SK-N-SH (cell line): ENCODE results near the gene LRRC40. TPM values are rescaled to one million over a fixed set of nuclear protein-coding genes. Genes with fewer than 3 reads are reported as not detected.
A peak's percentile ranks its signal among the peaks of the same experiment; 100 is the strongest.

ENCODE experiments used
- CTCF ChIA-PET: fragments of 300-600, 350-600 bp; formaldehyde crosslinking; extraction: SDS; loops from one replicate; lab custom pipeline; 2021; lab: Yijun Ruan, JAX
- POLR2A ChIA-PET: fragments of 350-600 bp; sonication (Branson Sonifier 250); formaldehyde crosslinking; extraction: SDS; loops from one replicate; lab custom pipeline; 2020; ENCODE audit warnings: antibody characterized with exemption, inconsistent platforms; lab: Yijun Ruan, JAX
- DNase-seq: peaks from one replicate; pipeline ENCODE4 v3.0.0; 2012
- H2AFZ ChIP-seq: fragments of 200-600 bp; sonication (generic); 2 replicates; pipeline ENCODE4 v1.8.1; 2016; ENCODE audit warnings: antibody characterized with exemption, mild to moderate bottlenecking, low read depth
- H3F3A ChIP-seq: fragments of 200-600 bp; sonication (generic); replicated peaks from 2 replicates; pipeline ENCODE3; 2016; ENCODE audit warnings: antibody characterized with exemption, mild to moderate bottlenecking; ENCODE audit not compliant: insufficient read depth
- H3K27ac ChIP-seq, 2 experiments: fragments of 200-500 bp in 1 of 2; fragments of 200-600 bp in 1 of 2; sonication (Bioruptor generic) in 1 of 2; sonication (generic), shearing (Covaris generic) in 1 of 2; 2 replicates each; pipeline versions ENCODE4 v1.5.1 to v1.6.1; 2014 to 2016; ENCODE audit warnings: low read depth in 2 of 2, inconsistent platforms in 1 of 2, low read length in 1 of 2, mild to moderate bottlenecking in 1 of 2, mixed read lengths in 1 of 2
- H3K27me3 ChIP-seq: fragments of 200-600 bp; sonication (generic), shearing (Covaris generic); 2 replicates; pipeline ENCODE4 v1.6.1; 2016; ENCODE audit warnings: mixed run types; ENCODE audit not compliant: insufficient read depth
- H3K36me3 ChIP-seq, 2 experiments: fragments of 200-500 bp in 1 of 2; fragments of 200-600 bp in 1 of 2; sonication (Bioruptor generic) in 1 of 2; sonication (generic) in 1 of 2; replicated peaks in 1 of 2; 2 replicates each; pipeline versions ENCODE3 to v1.5.1; 2014 to 2016; ENCODE audit warnings: low read length in 1 of 2, mild to moderate bottlenecking in 1 of 2; ENCODE audit not compliant: insufficient read depth in 2 of 2, control insufficient read depth in 1 of 2
- H3K4me1 ChIP-seq, 2 experiments: fragments of 200-500 bp in 1 of 2; fragments of 200-600 bp in 1 of 2; sonication (Bioruptor generic) in 1 of 2; sonication (generic), shearing (Covaris generic) in 1 of 2; 2 replicates each; pipeline versions ENCODE4 v1.5.1 to v1.6.1; 2014 to 2016; ENCODE audit warnings: low read depth in 1 of 2, low read length in 1 of 2, mixed run types in 1 of 2; ENCODE audit not compliant: insufficient read depth in 2 of 2, control insufficient read depth in 1 of 2
- H3K4me2 ChIP-seq: fragments of 200-600 bp; sonication (generic), shearing (Covaris generic); 2 replicates; pipeline ENCODE4 v1.6.1; 2017; ENCODE audit warnings: mixed run types
- H3K4me3 ChIP-seq, 2 experiments: fragments of 200-500 bp in 1 of 2; fragments of 200-600 bp in 1 of 2; sonication (Bioruptor generic) in 1 of 2; sonication (generic), shearing (Covaris generic) in 1 of 2; 2 replicates each; pipeline versions ENCODE4 v1.5.1 to v1.8.1; 2014 to 2016; ENCODE audit warnings: low read depth in 2 of 2, inconsistent platforms in 1 of 2, low read length in 1 of 2, mild to moderate bottlenecking in 1 of 2, mixed read lengths in 1 of 2, moderate library complexity in 1 of 2
- H3K79me2 ChIP-seq: fragments of 200-600 bp; sonication (generic); 2 replicates; pipeline ENCODE4 v1.8.1; 2017; ENCODE audit warnings: mild to moderate bottlenecking; ENCODE audit not compliant: insufficient read depth
- H3K9ac ChIP-seq: fragments of 200-600 bp; sonication (generic); 2 replicates; pipeline ENCODE4 v1.6.1; 2017; ENCODE audit warnings: mixed run types
- H3K9me2 ChIP-seq: fragments of 200-600 bp; sonication (generic); 2 replicates; pipeline ENCODE4 v1.6.1; 2017; ENCODE audit warnings: mixed run types
- H3K9me3 ChIP-seq: fragments of 200-600 bp; sonication (generic); 2 replicates; pipeline ENCODE4 v1.6.1; 2017; ENCODE audit warnings: mixed run types, mild to moderate bottlenecking, moderate library complexity
- H4K20me1 ChIP-seq: fragments of 200-600 bp; sonication (generic); 2 replicates; pipeline ENCODE4 v1.6.1; 2017; ENCODE audit warnings: mild to moderate bottlenecking, mixed run types; ENCODE audit not compliant: insufficient read depth
- CHD2 ChIP-seq: fragments of 150-350 bp; IDR thresholded peaks from 2 replicates; pipeline ENCODE4 v1.6.1; 2018; ENCODE audit warnings: low read length; ENCODE audit not compliant: partially characterized antibody
- EP300 ChIP-seq, 2 experiments: IDR thresholded peaks; 2 replicates each; pipeline versions ENCODE4 v1.4.0 to v1.6.1; 2012; ENCODE audit warnings: borderline replicate concordance in 1 of 2, low read depth in 1 of 2, low read length in 1 of 2
- EZH2phosphoT487 ChIP-seq: fragments of 200-600 bp; sonication (generic); IDR thresholded peaks from 2 replicates; pipeline ENCODE4 v1.6.1; 2017; ENCODE audit warnings: low read depth, mixed run types, mild to moderate bottlenecking, antibody characterized with exemption, moderate library complexity, borderline replicate concordance
- FOXJ3 ChIP-seq: sonication (generic); formaldehyde crosslinking; IDR thresholded peaks from 2 replicates; pipeline ENCODE4 v1.5.1; 2020; ENCODE audit warnings: mild to moderate bottlenecking, missing genetic modification reagents
- FOXM1 ChIP-seq: IDR thresholded peaks from 2 replicates; pipeline ENCODE4 v1.4.0; 2012; ENCODE audit warnings: low read depth, mild to moderate bottlenecking
- NRF1 ChIP-seq: IDR thresholded peaks from 2 replicates; pipeline ENCODE4 v1.6.1; 2012; ENCODE audit warnings: low read depth, mild to moderate bottlenecking, low read length
- POLR2AphosphoS5 ChIP-seq: IDR thresholded peaks from 2 replicates; pipeline ENCODE4 v1.6.1; 2012; ENCODE audit warnings: low read depth, low read length
- RAD21 ChIP-seq: IDR thresholded peaks from 2 replicates; pipeline ENCODE4 v1.6.1; 2012; ENCODE audit warnings: mild to moderate bottlenecking, low read length
- RCOR1 ChIP-seq: fragments of 150-350 bp; IDR thresholded peaks from 2 replicates; pipeline ENCODE4 v1.6.1; 2017; ENCODE audit warnings: antibody characterized with exemption, low read length
- RFX5 ChIP-seq: IDR thresholded peaks from 2 replicates; pipeline ENCODE4 v1.6.1; 2012; ENCODE audit warnings: mild to moderate bottlenecking, improper control_type of control experiment, low read length
- RXRA ChIP-seq: IDR thresholded peaks from 2 replicates; pipeline ENCODE4 v1.4.0; 2012; ENCODE audit warnings: low read depth, mild to moderate bottlenecking, borderline replicate concordance
- SIN3A ChIP-seq: IDR thresholded peaks from 2 replicates; pipeline ENCODE4 v1.6.1; 2012; ENCODE audit warnings: low read depth, mild to moderate bottlenecking, low read length, moderate library complexity, borderline replicate concordance
- TAF1 ChIP-seq: IDR thresholded peaks from 2 replicates; pipeline ENCODE4 v1.6.1; 2012; ENCODE audit warnings: low read depth, mild to moderate bottlenecking, low read length, moderate library complexity, borderline replicate concordance
- TCF12 ChIP-seq: IDR thresholded peaks from 2 replicates; pipeline ENCODE4 v1.4.0; 2012
- TEAD4 ChIP-seq: IDR thresholded peaks from 2 replicates; pipeline ENCODE4 v1.4.0; 2012; ENCODE audit warnings: mild to moderate bottlenecking, borderline replicate concordance; ENCODE audit not compliant: insufficient read depth
- YY1 ChIP-seq: IDR thresholded peaks from 2 replicates; pipeline ENCODE4 v1.4.0; 2012; ENCODE audit warnings: low read depth, mild to moderate bottlenecking
- WGBS: methylation state at CpG from one replicate; pipeline ENCODE4 v1.1.6; 2017; ENCODE audit warnings: low lambda C conversion rate; 5-methylcytosine and 5-hydroxymethylcytosine counted together
- polyA plus RNA-seq, 3 experiments: library from polyadenylated mRNA; depleted of rRNA; stranded (reverse); fragments of >200 nt; gene quantifications; 2 replicates each; pipeline ENCODE4 v1.2.3, GENCODE V29; 2012
- TF ChIP-seq, protein P1 (sequence below): fragments of 150-350 bp; IDR thresholded peaks from 2 replicates; pipeline ENCODE4 v1.6.1; 2016; ENCODE audit warnings: mild to moderate bottlenecking, low read depth, low read length
- TF ChIP-seq, protein P2 (sequence below): fragments of 150-350 bp; IDR thresholded peaks from 2 replicates; pipeline ENCODE4 v1.6.1; 2017; ENCODE audit warnings: antibody characterized with exemption, low read length, low read depth, borderline replicate concordance

Gene LRRC40
- polyA plus RNA-seq, 1 of the 3 experiments (the other 2 are of a cell fraction), result 5.6 TPM

DNA sequence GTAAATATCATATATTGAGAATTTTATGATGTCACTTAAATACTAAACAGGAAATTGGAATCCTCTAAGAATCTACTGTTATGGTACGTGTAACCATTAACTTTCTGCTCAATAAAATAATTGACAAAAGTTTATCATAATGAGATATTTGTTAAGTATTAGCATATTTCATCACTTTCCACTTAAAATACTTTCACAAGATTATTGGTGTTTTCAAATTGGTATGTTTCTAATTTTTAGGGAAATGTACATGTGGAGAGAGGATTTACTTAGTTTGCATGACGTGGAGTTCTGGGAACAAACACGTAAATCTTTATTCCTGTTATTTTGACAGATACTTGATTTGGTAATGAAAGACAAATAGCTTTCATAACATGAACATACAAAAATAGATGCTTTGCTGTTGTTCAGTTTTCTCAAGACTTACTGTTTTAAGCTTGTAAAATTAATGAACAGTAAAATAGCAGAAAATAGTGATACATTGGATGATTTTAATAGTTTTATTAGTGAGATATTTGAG lies 17.4 kb upstream of the LRRC40 start:
- H3K4me3 ChIP-seq, result peak overlapping the region; percentile 78 to 80; a peak in 3 of 4 replicates
- peaks cover 26% of the 10 kb centered on the region for H3F3A ChIP-seq
- H4K20me1 ChIP-seq, result peaks cover 49% of the 10 kb centered on the region
- no peak for DNase-seq
- CTCF ChIA-PET, result interaction anchor here (0.7 to 1.4 kb wide), 2 partner anchors 12 to 190 kb away, joined by 3 to 9 read pairs; no protein-coding TSS in a partner anchor
- peaks cover 0 to 20% of the 10 kb centered on the region in 2 experiments; a peak in 3 of 4 replicates for H3K4me1 ChIP-seq
- no peak for TF ChIP-seq RXRA
- TF ChIP-seq YY1, result no peak
- TF ChIP-seq RCOR1, result no peak
- no peak for TF ChIP-seq FOXJ3 (CRISPR knock-in tag)
- TF ChIP-seq TEAD4, result no peak
- no peak for TF ChIP-seq EP300 (IDR thresholded peaks at IDR 0.05; ENCODE audit: borderline replicate concordance in 1 of 2, low read depth in 1 of 2, low read length in 1 of 2)
- TF ChIP-seq EZH2phosphoT487, result no peak
- no peak for TF ChIP-seq TAF1
- TF ChIP-seq, protein P1, sequence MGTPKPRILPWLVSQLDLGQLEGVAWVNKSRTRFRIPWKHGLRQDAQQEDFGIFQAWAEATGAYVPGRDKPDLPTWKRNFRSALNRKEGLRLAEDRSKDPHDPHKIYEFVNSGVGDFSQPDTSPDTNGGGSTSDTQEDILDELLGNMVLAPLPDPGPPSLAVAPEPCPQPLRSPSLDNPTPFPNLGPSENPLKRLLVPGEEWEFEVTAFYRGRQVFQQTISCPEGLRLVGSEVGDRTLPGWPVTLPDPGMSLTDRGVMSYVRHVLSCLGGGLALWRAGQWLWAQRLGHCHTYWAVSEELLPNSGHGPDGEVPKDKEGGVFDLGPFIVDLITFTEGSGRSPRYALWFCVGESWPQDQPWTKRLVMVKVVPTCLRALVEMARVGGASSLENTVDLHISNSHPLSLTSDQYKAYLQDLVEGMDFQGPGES, result no peak
- no peak for TF ChIP-seq FOXM1
- no peak for TF ChIP-seq CHD2
- TF ChIP-seq RAD21, result no peak
- POLR2A ChIA-PET, result no interaction called here
- H3K27me3 ChIP-seq, result no peaks in the 10 kb centered on the region
- peaks cover 96% of the 10 kb centered on the region for H3K79me2 ChIP-seq
- H2AFZ ChIP-seq, result no peak overlapping the region
- H3K27ac ChIP-seq, result peak overlapping the region in 1 of 2 experiments; percentile 94; a peak in 2 of 4 replicates
- 51% methylated on average over 3 of the region's 3 CpGs for WGBS
- H3K9ac ChIP-seq, result peak overlapping the region; percentile 96
- H3K36me3 ChIP-seq, result peaks cover 44 to 47% of the 10 kb centered on the region in 2 experiments
- H3K9me2 ChIP-seq, result no peaks in the 10 kb centered on the region
- no peaks in the 10 kb centered on the region for H3K9me3 ChIP-seq
- H3K4me2 ChIP-seq, result peak overlapping the region; percentile 88

DNA sequence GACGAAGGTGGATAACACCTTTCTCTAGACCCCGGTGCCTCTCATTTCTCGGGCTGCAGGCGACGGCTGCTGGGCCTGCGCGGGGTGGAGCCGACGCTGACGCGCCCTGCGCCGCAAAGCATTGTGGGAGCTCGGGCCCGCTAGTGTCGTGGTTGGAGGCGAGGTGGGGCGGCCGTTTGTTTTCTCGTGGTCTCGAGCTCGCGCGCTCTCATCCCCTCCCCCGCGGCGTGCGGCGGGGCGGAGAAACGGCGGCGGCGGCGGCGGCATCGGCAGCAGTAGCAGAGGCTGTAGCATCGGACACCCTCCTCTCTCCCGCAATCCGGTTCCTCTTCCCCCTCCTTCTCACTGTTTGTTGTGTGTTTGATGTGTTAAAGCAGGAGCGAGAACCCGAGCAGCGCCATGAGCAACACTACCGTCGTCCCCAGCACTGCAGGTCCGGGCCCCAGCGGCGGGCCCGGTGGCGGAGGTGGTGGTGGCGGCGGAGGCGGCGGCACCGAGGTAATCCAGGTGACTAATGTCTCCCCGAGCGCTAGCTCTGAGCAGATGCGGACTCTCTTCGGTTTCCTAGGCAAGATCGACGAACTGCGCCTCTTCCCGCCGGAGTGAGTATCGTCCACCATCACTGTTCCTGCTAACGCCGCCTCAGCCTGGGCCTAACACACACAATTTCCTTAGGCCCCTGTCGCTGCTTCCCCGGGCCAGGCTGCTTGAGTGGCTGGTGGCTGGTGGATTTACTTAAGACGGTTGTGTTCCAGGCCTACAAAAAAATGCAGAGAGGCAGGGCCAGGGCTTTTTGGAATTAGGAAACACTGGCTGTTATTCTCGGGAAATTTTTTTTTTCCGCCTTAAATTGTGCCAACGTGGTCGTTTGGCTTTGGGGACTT lies 16.1 kb upstream of the LRRC40 start, which contains the start of gene SRSF11:
TSS of gene SRSF11 (plus strand) at position 143 of the 884 bp plus-strand sequence. CDS start at position 400, 257 bp downstream.
- peak within 1 kb of the TSS; percentile 96 for H3K9ac ChIP-seq
- H3K4me1 ChIP-seq, result peaks cover 0 to 18% of the 10 kb centered on the region in 2 experiments; a peak in 3 of 4 replicates
- peak within 1 kb of the TSS; percentile 88 for H3K4me2 ChIP-seq
- H3K9me2 ChIP-seq, result no peaks in the 10 kb centered on the region
- peaks cover 39% of the 10 kb centered on the region for H4K20me1 ChIP-seq
- peaks cover 26% of the 10 kb centered on the region for H3F3A ChIP-seq
- POLR2A ChIA-PET, result interaction anchor here (0.6 to 2.0 kb wide), 10 partner anchors 12 to 189 kb away, joined by 3 to 16 read pairs (median 6); partner anchors contain the start of genes ANKRD13C, CTH and LRRC40
- peaks cover 37 to 38% of the 10 kb centered on the region in 2 experiments for H3K36me3 ChIP-seq
- 3% methylated on average over 26 of the region's 74 CpGs for WGBS
- CTCF ChIA-PET, result interaction anchor here (0.9 to 1.0 kb wide), 2 partner anchors 13 to 15 kb away, joined by 3 read pairs; no protein-coding TSS in a partner anchor
- H3K27ac ChIP-seq, result peak within 1 kb of the TSS; percentile 93 to 94
- H3K4me3 ChIP-seq, result peak within 1 kb of the TSS; percentile 78 to 80
- peak within 1 kb of the TSS; percentile 88 for H2AFZ ChIP-seq
- peak; percentile 94 for DNase-seq
- H3K27me3 ChIP-seq, result no peaks in the 10 kb centered on the region
- H3K79me2 ChIP-seq, result peaks cover 96% of the 10 kb centered on the region
- H3K9me3 ChIP-seq, result no peaks in the 10 kb centered on the region
- no peak for TF ChIP-seq RFX5
- no peak for TF ChIP-seq RCOR1
- peak; percentile 81 for TF ChIP-seq TAF1
- peak; percentile 91 for TF ChIP-seq NRF1
- peak; percentile 90; the same call in 1 of the 2 replicates for TF ChIP-seq SIN3A
- no peak for TF ChIP-seq RAD21
- no peak for TF ChIP-seq RXRA
- TF ChIP-seq, protein P1, result no peak
- TF ChIP-seq TCF12, result peak; percentile 4; the same call in 1 of the 2 replicates
- TF ChIP-seq, protein P2, sequence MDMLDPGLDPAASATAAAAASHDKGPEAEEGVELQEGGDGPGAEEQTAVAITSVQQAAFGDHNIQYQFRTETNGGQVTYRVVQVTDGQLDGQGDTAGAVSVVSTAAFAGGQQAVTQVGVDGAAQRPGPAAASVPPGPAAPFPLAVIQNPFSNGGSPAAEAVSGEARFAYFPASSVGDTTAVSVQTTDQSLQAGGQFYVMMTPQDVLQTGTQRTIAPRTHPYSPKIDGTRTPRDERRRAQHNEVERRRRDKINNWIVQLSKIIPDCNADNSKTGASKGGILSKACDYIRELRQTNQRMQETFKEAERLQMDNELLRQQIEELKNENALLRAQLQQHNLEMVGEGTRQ, result no peak
- TF ChIP-seq FOXJ3 (CRISPR knock-in tag), result peak; percentile 59; the same call in 1 of the 2 replicates
- TF ChIP-seq FOXM1, result no peak
- TF ChIP-seq POLR2AphosphoS5, result peak; percentile 94
- no peak for TF ChIP-seq TEAD4
